T1000 (cell line): ENCODE results near the gene ATXN1.
"Not testable (repeated sequence)": the region's sequence is repeated elsewhere in the genome, so short reads cannot be mapped to it uniquely, and the experiment has no call there.

Source experiments
- DNase-seq: peaks from one replicate; lab custom pipeline; 2025; ENCODE audit warnings: mixed read lengths; lab: John Stamatoyannopoulos, UW

The ATXN1 gene

DNA sequence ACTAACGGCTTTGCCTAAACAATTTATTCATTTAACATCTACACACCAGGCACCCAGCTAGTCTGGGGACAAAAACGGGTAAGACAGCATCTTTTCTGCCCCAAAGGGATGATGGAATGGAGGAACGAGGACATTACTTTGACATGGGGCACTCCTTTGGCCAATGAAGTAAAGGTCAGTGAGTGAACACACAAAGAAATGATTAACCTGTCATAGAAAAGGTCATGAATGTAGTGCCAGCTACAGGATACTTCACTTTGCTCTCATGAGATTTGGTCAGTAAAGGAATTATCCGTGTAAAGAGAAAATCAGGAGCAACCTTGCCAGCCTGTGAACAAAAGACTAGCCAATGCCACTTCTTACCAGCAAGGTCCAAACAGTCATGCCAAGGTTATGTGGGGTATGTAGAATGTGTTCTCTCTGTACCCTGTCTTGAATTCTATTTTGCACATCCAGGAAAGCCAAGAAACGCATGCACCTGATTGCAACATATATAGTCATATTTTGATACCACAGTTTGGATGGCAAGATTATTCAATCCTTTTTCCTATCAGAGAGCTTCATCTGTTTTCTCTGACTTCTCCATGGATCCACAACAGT lies 377.6 kb downstream of the ATXN1 start:
- no peak for DNase-seq

DNA sequence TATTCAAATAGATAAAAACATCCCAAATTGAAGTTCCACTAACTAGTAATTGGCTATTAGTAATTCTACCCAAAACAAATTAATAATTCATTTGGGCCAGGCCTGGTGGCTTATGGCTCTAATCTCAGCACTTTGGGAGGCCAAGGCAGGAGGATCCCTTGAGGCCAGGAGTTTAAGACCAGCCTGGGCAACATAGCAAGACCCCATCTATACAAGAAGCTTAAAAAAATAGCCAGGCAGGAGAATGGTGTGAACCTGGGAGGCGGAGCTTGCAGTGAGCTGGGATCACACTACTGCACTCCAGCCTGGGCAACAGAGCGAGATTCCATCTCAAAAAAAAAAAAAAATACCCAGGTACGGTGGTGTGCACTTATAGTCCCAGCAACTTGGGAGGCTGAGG lies 379.3 kb downstream of the ATXN1 start:
- DNase-seq = not testable (repeated sequence)

DNA sequence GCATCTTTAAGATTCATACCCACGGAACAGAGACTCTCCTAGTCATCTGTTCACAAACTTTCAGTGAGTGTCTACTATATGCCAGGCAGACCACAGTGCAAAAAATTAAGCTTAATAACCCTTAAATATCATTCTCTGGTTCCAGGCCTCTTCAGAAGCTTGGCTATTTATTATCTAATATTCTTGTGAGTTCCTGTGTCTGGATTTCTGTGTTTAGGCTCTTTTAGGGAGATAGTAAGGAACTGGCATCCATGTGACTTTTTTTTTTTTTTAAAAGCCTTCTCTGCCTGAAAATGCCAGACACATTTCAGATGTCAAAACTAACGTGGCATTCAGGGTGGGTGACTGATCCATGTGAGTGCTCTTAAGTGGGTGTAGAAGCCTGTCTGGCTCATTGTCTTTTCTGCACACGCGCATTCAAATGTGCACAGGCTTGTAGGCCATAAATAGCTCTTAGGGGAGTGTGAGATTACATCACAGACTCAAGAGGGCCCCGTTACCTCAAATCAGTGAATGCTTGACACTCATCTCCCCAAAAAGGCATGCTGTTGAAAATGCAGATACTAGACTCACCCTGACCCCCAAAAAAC lies 380.9 kb downstream of the ATXN1 start:
- no peak for DNase-seq

GRCh38 chr6:16378360-16378759 lies 382.9 kb downstream of the ATXN1 start:
- DNase-seq = not testable (repeated sequence)

- DNase-seq = no peak
These were observed 383.8 kb downstream of the ATXN1 start for GRCh38 chr6:16377470-16377869.

DNA sequence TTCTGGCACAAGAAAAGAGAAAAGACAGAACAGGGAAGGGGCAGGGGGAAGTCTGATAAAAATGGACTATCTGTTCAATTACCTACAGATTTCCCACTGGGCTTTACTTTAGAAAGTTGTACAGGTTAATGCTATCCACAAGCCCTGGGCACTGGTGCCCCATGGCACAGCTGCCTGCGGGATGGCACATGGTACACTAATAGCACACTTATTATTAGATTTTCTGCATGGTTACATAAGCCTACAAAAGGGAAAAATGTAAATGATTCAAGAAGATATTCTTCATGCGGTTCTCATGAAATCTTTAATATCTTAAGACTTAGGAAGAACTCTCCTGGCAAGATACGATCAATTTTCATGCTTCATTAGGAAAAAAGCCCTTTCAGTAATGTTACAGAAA lies 385.4 kb downstream of the ATXN1 start:
- no peak for DNase-seq

DNA sequence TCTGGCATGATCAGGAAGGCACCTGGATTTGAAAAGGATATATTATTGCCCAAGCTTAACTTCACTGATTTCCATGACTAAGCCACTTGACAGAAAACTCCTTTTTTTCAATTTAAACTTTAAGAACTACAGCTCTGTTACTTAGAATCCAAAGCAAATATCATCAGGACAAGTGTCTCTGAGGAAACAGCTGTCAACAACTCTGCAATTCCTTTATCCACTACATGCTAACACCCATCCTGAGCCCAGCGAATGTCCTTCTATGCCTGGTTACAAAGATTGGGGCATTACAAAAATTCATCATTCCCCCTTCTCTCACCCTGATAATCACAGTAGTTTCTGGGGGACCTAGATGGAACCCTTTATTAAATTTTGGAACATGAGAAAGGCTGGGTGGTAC lies 386.1 kb downstream of the ATXN1 start:
- no peak for DNase-seq

- DNase-seq = no peak
These were observed 386.6 kb downstream of the ATXN1 start for GRCh38 chr6:16374461-16375200.

DNA sequence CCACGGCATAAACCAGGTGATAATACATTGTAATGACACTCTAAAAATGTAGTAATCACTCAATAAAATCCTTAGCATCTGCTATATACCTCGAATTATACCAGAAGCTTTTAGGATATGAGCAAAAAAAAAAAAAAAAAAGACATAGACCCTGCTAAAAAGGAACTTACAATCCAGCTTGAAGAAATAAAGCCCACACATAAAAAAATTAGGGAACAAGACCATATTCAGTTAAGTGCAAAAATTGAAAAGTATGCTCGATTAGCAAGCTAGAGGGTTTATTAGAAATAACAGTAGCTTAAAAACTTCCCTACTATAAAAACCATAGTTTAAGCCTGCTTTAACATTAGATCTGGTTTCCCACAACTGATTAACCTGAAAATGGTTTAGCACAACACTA lies 387.2 kb downstream of the ATXN1 start:
- no peak for DNase-seq

- no peak for DNase-seq
These were observed 389.1 kb downstream of the ATXN1 start for GRCh38 chr6:16372029-16372776.

- DNase-seq = no peak
These were observed 389.9 kb downstream of the ATXN1 start for GRCh38 chr6:16371401-16371800.

- DNase-seq = no peak
These were observed 390.3 kb downstream of the ATXN1 start for GRCh38 chr6:16370943-16371342.

- no peak for DNase-seq
These were observed 391.3 kb downstream of the ATXN1 start for GRCh38 chr6:16369989-16370388.

- no peak for DNase-seq
These were observed 392.0 kb downstream of the ATXN1 start for GRCh38 chr6:16369140-16369745.

GRCh38 chr6:16367571-16367970 lies 393.7 kb downstream of the ATXN1 start:
- no peak for DNase-seq

DNA sequence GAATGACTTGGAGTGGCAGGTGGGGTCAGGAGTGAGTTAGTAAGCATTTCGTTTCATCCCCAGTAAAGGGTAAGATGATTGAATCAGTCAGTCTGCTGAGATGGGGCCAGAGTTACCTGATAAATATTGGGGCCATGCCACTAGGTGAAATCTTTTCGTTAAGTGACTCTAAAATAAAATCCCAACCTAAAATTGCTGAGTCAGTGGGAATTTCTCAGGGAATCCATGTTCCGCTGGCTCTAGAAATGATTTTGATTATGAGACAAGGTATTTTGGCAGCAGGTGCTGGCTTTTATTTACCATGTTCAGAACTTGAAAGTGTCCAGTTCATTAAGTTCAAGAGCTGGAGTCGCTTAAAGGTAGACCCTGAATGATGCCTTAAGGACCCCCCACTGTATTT lies 397.5 kb downstream of the ATXN1 start:
- DNase-seq = no peak

DNA sequence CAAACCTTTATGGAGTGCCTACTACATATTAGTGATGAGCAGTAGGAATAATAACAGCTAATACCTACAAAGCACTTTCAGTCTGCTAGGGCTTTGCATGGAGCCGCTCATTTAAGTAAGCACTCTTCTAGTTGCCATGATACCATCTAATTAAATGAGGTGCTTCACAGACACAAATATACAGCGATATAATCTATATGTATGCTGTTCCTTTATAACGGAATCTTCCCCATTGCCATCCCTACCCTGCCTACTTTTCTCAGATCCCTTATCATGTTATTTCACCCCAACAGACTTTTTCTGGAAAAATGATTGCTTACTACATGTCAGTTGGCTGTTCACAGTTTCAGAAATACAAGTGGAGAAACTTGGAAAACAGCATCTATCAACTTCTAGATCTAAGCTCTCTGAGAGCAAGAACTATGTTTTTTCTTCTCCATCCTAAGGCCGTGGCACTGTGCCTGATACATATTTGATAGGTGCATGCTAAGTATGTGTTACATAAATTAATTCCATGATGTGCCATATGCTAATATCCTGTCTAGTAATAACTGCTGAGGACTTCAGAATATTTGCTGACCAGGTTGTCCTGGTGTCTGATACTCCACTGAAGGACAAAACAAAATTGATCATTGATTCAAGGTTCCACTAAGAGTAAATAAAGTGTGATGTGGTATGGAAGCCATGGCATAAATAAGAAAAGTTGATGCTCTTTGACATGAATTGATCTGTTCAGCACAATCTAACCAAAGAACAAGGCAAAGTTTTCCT lies 398.3 kb downstream of the ATXN1 start:
- no peak for DNase-seq

DNA sequence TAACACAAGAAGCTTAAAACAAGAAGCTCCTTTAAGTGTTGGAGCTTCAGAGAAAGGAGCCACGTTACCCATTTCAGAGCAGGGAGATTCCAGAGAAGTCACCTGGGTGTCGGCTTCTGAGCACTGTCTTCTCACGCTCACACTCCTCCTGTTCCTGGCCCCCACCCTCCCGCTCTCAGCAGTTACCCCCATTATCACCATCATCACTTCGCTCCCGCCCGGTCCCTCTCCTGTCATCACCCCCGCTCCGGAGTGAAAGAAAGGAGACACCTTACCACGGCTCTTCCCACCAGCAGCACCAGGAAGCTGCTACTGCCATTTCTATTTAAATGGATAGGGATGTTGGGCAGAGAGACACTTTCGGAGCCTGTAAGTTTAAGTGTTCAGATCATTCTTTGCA lies 399.0 kb downstream of the ATXN1 start:
- DNase-seq = no peak

- no peak for DNase-seq
These were observed 399.4 kb downstream of the ATXN1 start for GRCh38 chr6:16361861-16362260.

GRCh38 chr6:16361121-16361520 lies 400.1 kb downstream of the ATXN1 start:
- DNase-seq = no peak

DNA sequence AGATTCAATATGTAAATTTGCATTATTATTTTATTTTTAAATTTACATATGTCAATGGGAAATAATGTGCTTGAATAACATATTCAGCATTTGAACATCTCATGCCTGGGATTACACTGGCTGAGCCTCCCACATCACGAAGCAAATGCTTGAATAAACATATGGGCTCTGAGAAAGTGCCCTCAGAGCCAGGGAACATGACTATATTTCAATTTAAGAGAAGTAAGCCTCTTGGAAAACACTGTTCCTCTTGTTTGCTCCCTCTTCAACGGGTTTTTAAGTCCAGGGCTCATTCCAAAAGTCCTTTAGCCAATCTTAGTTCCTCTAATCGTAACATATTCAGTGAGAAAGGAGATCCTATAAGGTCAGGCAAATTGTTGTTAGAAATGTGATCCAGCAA lies 400.9 kb downstream of the ATXN1 start:
- DNase-seq = no peak

- no peak for DNase-seq
These were observed 401.7 kb downstream of the ATXN1 start for GRCh38 chr6:16359563-16359962.
